ENCODE data around the gene TBPL2.

- TF ChIP-seq CTCF (tag by site-specific recombination; IDR thresholded peaks at IDR 0.05) (no peak), ZBTB1 (tag by site-specific recombination; IDR thresholded peaks at IDR 0.05) (no peak), REST (tag by site-specific recombination; IDR thresholded peaks at IDR 0.05) (no peak), ZNF837 (tag by site-specific recombination; IDR thresholded peaks at IDR 0.05) (no peak), ZBTB21 (tag by site-specific recombination; IDR thresholded peaks at IDR 0.05) (no peak), ZNF146 (tag by site-specific recombination; IDR thresholded peaks at IDR 0.05) (no peak), ZSCAN23 (tag by site-specific recombination; IDR thresholded peaks at IDR 0.05) (no peak), PRDM4 (tag by site-specific recombination; IDR thresholded peaks at IDR 0.05) (no peak), YY1 (tag by site-specific recombination; IDR thresholded peaks at IDR 0.05) (no peak), ZNF184 (tag by site-specific recombination; IDR thresholded peaks at IDR 0.05) (no peak), BCL6B (tag by site-specific recombination; IDR thresholded peaks at IDR 0.05) (no peak), ZNF114 (tag by site-specific recombination; IDR thresholded peaks at IDR 0.05) (no peak), ZSCAN16 (tag by site-specific recombination; IDR thresholded peaks at IDR 0.05) (no peak)
Measured at GRCh38 chr14:55430024-55430690, 10.3 kb downstream of the TBPL2 start.
